A549 treated with DMSO at 1 μM for 4 hours (cell line): ENCODE data around the gene G6PD. TPM values are rescaled to one million over a fixed set of nuclear protein-coding genes. Genes with fewer than 3 reads are reported as not detected.

ENCODE experiments used
- total RNA-seq: library from RNA; stranded (reverse); fragments of 200-300 nt; extraction: Qiagen RNA extraction; gene quantifications from 5 replicates; pipeline ENCODE4 v1.2.3, GENCODE V29; 2022; ENCODE audit warnings: low read depth

Gene G6PD
- total RNA-seq = 1,297 to 1,681 TPM (median 1,624 TPM) in 5 replicates

GRCh38 chrX:154546354-154547244, at the start of gene G6PD:
Gene G6PD (minus strand): TSS chrX:154546846. CDS start chrX:154546155, 691 bp downstream.

GRCh38 chrX:154584585-154585183, 38.0 kb upstream of the G6PD start, which contains the start of gene CTAG1A:
Gene CTAG1A (plus strand): TSS chrX:154585133. CDS start chrX:154585207, 74 bp downstream.

DNA sequence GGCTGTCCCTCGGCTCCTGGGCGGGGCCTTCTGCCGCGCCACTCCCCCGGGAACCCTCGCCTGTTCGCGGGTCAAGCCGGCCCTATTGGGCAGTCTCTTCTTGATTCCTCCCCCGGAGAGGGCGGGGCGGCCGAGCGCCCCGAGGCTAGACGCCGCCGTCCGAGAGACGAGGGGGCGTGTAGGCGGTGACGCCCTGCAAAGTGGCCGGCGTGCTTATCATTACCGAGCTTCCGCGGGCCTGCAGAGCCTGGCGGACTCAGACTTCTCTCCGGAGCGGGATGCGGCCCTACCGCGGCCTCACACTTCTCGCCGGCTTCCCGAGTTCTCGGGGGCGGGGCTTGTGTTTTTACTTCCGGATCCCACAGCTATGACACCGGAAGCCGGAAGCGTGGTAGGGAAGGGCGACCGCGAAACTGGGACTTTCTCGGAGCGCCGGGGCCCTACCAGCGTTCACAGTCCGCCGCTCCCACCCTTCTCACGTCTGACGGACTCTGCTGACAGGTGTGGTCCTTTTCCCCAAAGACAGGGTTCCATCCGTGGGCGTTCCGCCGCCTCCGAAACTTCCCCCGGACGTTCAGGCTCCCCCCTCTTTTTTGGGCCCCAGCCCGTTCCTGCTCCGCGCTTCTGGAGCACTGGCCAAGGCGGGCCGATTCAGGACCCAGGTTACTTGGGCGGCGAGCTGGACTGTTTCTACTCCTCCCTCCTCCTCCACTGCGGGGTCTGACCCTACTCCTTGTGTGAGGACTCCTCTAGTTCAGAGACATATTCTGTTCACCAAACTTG, 790 bp upstream of the G6PD start, which contains the start of gene IKBKG:
Gene IKBKG, plus strand, starts transcription at position 376 of the 783 bp plus-strand sequence. CDS start 4,383 bp downstream, outside the sequence.

GRCh38 chrX:154515966-154516655, 30.5 kb downstream of the G6PD start, which contains the start of gene FAM3A:
Gene FAM3A (minus strand): TSS chrX:154516232. CDS start chrX:154515772, 460 bp downstream.

GRCh38 chrX:154490414-154491083, 56.1 kb downstream of the G6PD start, which contains the start of gene SLC10A3:
Gene SLC10A3 (minus strand): TSS chrX:154490629. CDS start chrX:154488940, 1,689 bp downstream.

GRCh38 chrX:154486396-154487207, 60.0 kb downstream of the G6PD start, which contains the start of gene UBL4A:
Gene UBL4A (minus strand): TSS chrX:154486615. CDS start chrX:154486584, 31 bp downstream.

Other genes starting within 250 kb of the G6PD start
- gene FLNA, start 172.2 kb downstream of the G6PD start, total RNA-seq = 1,489 to 1,751 TPM (median 1,561 TPM) in 5 replicates
- gene EMD, start 167.6 kb downstream of the G6PD start, total RNA-seq = 137 to 159 TPM (median 152 TPM) in 5 replicates
- 4,944 to 5,934 TPM (median 5,259 TPM) in 5 replicates for gene RPL10, start 148.5 kb downstream of the G6PD start, total RNA-seq
- gene DNASE1L1, start 137.6 kb downstream of the G6PD start, total RNA-seq = 26.5 to 29.9 TPM (median 27.4 TPM) in 5 replicates
- 26.6 to 37.0 TPM (median 35.2 TPM) in 5 replicates for gene TAFAZZIN, start 135.3 kb downstream of the G6PD start, total RNA-seq
- gene ATP6AP1, start 118.2 kb downstream of the G6PD start, total RNA-seq = 82.2 to 107 TPM (median 102 TPM) in 5 replicates
- 92.2 to 99.4 TPM (median 97.5 TPM) in 5 replicates for gene GDI1, start 109.7 kb downstream of the G6PD start, total RNA-seq
- 94.9 to 121 TPM (median 111 TPM) in 5 replicates for gene FAM50A, start 102.7 kb downstream of the G6PD start, total RNA-seq
- gene PLXNA3, start 88.6 kb downstream of the G6PD start, total RNA-seq = 5.4 to 17.5 TPM (median 12.2 TPM) in 5 replicates
- gene LAGE3, start 67.6 kb downstream of the G6PD start, total RNA-seq = 44.8 to 69.5 TPM (median 62.9 TPM) in 5 replicates
- 64.6 to 70.4 TPM (median 66.2 TPM) in 5 replicates for gene UBL4A, start 60.2 kb downstream of the G6PD start, total RNA-seq
- 35.4 to 42.5 TPM (median 38.9 TPM) in 5 replicates for gene SLC10A3, start 56.2 kb downstream of the G6PD start, total RNA-seq
- gene FAM3A, start 30.6 kb downstream of the G6PD start, total RNA-seq = 37.8 to 47.0 TPM (median 42.4 TPM) in 5 replicates
- 33.0 to 45.1 TPM (median 42.9 TPM) in 5 replicates for gene IKBKG, start 774 bp upstream of the G6PD start, total RNA-seq
- gene CTAG1A, start 38.3 kb upstream of the G6PD start, total RNA-seq = not detected in 5 replicates
- gene CTAG1B, start 72.4 kb upstream of the G6PD start, total RNA-seq = not detected in 5 replicates
- not detected in 5 replicates for gene CTAG2, start 106.7 kb upstream of the G6PD start, total RNA-seq
- 0.30 to 0.76 TPM (median 0.42 TPM) in 5 replicates for gene GAB3, start 204.2 kb upstream of the G6PD start, total RNA-seq
- 166 to 215 TPM (median 177 TPM) in 5 replicates for gene DKC1, start 216.0 kb upstream of the G6PD start, total RNA-seq